CD4-positive, alpha-beta T cell treated with Interleukin-17A for 4 hours (primary cell): ENCODE results near the gene DGKD.
"Not testable (repeated sequence)": the region's sequence is repeated elsewhere in the genome, so short reads cannot be mapped to it uniquely, and the experiment has no call there.

ENCODE experiments used
- DNase-seq: peaks from one replicate; pipeline ENCODE4 v3.0.0-alpha.2; 2020; ENCODE audit warnings: mixed read lengths

The DGKD gene

DNA sequence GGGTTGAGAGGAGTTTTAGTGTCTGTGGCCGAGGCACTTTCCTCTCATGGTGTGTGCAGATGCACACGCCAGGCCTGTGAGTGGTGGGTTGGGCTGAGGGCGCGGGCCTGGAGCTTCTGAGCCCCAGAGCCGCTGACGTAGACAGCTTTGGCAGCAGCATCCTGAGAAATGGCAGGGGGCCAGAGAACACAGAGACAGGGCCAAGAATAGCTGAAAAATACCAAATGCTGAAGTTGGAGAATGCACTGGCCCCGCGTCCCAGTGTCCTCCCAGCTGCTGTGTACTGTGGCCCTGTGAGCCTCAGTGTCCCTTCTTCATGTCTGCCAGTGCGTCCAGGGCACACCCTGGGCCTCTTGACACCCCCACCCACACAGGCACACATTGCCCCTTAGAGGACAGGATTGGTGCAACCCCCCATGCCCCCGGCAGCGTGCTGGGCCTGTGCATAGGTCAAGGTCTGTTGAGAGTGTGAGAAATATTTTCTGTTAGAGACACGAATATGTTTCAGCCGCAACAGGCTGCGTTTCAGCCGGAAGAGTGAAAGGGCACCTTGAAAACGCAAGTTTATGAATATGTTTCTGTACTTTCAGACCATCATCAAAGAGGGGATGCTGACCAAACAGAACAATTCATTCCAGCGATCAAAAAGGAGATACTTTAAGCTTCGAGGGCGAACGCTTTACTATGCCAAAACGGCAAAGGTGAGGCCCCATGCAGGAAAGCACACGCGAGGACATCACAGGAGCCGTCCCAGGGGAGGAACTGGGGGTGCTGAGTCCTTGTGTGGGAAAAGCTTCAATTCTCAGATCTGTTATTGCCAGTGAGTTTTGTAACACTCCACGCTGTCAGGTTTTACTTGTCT lies 33.6 kb downstream of the DGKD start:
- DNase-seq, result no peak

DNA sequence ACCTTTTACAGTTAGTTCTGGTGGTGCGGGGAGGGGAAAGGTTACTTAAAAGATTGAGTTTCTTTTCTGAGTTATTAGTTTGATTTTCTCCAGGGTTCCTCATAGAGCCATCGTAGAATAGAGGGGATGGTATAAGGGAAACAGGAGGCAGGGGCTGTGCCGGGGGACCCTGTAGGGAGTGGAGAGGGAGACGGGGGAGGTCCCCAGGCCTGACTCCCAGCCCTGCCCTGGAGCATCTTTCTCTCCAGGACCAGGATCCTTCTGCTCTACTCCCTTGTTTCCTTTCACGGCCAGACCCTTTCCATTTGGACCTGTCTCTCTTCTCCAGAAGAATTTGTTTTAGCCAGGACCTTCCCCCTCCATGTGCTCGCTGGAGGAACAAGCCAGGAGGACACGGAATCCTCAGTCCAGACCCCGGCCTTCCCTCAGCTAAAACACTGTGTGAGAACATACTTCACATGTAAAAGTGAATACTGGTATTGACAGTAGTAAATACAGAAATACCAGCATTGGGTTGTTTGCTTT lies 35.4 kb downstream of the DGKD start:
- no peak for DNase-seq

DNA sequence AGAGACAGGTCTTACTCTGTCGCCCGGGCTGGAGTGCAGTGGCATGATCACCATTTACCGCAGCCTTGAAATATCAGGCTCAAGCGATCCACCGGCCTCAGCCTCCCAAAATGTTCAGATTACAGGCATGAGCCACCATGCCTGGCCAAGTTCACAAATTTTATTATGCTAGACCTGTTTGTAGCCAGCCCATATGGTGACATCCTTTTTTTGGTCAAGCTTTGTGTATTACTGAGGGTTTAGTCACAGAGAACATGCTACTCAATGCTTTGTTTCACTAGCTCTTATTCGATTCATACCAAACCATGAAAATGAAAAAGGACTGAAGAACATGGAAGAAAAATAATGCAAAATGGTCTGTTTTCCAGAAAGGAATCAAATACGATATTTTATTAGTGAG lies 41.4 kb downstream of the DGKD start:
- DNase-seq, result no peak

DNA sequence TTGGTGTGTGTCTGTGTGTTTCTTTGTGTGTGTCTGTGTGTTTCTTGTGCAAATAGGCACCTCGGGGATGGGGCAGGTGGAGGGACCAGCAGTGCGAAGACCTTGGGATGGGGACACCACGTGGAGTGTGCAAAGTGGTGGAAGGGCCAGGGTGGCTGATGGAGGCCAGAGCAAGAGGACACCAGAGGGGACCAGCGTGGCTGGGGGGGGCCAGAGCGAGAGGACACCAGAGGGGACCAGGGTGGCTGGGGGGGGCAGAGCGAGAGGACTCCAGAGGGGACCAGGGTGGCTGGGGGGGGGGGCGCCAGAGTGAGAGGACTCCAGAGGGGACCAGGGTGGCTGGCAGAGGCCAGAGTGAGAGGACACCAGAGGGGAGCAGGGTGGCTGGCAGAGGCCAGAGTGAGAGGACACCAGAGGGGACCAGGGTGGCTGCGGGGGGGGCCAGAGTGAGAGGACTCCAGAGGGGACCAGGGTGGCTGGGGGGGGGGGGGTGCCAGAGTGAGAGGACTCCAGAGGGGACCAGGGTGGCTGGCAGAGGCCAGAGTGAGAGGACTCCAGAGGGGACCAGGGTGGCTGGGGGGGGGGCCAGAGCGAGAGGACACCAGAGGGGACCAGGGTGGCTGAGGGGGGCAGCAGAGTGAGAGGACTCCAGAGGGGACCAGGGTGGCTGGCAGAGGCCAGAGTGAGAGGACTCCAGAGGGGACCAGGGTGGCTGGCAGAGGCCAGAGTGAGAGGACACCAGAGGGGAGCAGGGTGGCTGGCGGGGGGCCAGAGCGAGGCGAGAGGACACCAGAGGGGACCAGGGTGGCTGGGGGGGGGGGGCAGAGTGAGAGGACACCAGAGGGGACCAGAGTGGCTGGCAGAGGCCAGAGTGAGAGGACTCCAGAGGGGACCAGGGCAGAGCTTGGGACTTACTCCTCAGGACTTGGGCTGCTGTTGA lies 42.7 kb downstream of the DGKD start:
- DNase-seq, result not testable (repeated sequence)

DNA sequence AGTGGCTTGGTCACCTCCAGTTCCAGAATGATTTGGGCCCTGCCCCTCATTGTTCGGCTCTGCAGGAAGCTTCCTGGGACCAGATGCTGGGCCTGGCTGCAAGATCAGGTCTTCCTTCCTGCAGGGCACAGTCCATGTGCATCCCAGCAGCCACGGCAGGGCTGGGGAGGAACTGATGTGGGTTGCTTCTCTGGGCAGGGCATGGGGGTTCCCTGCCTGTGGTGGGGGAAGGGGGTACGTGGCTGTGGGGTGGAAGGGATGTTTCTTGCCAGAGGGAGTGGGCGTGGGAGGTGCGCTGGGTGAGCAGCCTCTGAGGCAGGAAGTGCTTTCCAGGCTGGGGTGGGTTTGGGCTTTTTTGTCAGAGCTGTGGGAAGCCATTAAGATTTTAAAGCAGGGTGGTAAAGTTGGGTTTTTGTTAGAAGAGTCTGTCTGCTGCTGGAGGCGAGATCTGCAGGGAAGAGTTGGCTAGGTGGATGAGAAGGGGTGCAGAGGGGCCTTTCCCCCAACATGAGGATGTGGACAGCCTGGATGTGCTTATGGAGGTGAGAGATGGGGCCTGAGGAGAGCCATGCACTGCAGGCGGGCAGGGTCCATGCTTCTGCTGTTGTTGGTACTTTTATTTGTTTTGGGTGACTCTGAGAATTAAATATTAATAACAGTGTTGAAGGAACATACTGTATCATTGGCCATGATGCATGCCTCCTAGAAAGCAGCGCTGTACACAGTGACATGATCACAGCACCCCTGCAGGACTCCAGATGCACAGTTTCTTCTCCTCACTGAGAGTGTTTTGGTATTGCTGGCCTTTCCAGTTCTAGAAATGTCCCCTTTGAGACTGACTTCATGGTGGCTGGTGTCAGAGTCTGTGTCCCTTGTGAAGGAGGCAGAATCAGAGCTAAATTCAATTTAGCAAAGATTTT lies 45.3 kb downstream of the DGKD start:
- DNase-seq, result peak; percentile 68

DNA sequence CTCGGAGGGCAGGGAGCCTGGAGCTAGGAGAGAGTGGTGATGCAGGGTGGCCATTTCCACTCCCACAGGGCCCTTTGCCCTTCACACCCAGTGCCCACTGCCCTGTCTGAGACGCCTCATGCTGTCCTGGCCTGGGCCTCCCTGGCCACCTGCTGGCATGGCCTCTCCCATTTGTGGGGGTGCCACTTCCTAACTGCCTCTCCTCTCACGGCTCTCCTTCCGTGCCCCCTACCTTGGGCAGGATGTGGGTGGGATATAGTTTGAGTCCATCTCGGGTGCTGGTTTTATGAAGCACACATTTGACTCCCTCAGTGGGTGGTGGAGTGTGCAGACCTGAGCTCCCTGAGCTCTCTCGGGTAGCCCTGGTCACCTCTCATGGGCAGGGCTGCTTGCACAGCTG lies 46.0 kb downstream of the DGKD start:
- peak; percentile 20 for DNase-seq

DNA sequence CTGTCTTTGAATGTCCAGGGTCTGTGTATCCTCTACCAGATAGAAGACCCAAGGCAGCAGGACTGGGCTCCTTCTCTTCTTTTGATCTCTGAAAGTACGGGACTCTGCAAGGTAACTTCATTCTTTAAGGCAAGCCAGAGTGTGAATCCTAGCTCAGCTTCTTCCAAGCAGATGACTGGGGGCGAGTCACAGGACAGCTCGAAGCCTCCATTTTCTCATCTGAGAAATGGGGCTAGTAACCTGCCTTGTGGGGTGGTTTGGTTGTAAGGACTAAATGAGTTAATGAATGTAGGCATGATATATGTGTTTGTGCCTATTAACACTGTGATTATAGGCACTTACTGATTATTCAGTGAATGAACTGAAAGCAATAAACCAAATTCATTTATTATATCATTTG lies 46.7 kb downstream of the DGKD start:
- DNase-seq, result no peak

DNA sequence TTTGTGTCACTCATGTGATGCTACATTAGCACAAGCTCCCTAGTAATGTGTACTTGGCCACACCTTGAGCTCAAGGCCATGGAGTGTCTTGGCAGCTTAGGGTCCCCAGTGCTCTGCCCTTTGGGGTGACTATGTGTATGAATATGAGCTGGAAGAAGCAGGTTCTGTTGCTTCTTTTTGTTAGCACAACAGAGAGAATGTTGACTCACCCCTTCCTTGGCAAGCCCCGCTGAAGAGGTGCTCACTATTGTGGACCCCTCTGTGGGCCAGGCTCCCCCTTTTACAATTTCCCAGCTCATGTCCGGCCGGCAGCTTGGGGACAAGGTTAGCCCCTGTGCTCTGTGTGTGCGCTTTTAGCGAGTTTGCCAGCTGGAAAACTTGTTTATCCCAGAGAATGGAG lies 48.1 kb downstream of the DGKD start:
- no peak for DNase-seq

DNA sequence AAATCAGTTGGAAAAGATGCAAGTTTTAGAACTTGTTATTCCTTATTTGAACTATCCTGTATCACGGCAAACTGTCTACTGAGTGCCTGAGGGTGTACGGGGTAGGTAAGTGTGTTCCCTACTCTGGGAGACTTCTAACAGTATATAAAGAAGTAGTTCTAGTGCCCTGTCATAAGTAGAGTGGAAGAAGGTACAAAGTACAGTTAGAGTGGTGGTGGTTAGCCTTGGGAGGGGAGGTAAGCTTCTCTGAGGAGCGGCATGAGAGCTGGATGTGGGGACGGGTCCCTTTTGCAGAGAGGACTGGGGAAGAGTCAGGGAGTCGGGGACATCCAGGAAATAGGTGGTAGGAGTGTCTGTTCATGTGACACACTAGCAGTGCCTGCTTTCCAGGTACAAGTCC lies 48.5 kb downstream of the DGKD start:
- DNase-seq, result no peak

DNA sequence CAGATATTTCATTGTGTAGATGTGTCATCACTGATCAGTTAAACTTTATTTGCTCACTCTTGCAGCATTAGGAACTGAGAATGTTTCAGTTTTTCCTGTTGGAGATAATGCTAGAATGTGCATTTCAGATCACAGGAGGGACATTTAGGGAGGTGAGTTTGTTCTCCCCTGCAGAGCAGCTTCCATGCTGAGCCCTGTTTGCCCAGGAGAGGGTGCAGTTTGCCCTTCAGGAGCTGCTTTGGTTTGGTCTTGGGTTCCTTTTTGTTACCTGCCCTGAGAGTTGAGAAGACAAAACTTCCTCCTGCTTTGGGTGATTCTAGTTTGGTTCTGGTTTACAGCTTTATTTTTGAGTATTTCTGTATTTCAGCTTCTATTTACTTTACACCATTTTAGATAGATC lies 49.9 kb downstream of the DGKD start:
- peak; percentile 80 for DNase-seq

DNA sequence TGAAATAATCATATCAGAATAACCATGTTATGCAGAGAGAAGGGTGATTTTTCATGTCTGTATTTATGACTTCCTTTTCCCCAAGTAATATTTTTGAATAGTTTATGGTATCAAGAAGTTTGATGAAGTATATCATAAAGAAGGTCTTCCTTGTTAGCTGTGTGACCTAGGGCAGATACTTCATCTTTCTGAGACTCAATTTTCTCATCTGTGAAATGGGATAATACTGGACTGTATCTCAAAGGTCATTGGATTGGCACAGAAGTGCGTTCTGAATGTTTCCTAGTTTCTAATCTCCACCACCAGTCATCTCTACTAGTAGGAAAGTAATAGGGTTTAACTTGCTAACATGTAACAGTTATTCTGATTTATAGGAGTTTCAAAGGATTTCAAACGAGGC lies 52.6 kb downstream of the DGKD start:
- no peak for DNase-seq

DNA sequence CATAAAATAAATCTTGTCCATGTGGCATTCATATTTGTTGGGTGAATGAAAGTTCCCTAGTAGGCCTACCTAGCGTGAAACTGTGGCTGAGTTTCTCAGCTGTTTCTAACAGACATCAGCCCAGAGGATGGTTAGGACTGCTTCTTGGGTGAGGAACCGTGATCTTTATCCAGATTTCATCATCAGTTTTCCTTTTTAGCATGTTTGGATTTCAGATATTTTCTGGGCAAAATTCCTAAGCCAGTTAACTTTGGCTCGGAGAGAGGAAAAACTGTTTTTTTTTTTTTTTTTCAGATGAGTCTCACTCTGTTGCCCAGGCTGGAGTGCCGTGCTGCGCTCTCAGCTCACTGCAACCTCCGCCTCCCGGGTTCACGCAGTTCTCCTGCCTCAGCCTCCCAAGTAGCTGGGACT lies 53.5 kb downstream of the DGKD start:
- no peak for DNase-seq

DNA sequence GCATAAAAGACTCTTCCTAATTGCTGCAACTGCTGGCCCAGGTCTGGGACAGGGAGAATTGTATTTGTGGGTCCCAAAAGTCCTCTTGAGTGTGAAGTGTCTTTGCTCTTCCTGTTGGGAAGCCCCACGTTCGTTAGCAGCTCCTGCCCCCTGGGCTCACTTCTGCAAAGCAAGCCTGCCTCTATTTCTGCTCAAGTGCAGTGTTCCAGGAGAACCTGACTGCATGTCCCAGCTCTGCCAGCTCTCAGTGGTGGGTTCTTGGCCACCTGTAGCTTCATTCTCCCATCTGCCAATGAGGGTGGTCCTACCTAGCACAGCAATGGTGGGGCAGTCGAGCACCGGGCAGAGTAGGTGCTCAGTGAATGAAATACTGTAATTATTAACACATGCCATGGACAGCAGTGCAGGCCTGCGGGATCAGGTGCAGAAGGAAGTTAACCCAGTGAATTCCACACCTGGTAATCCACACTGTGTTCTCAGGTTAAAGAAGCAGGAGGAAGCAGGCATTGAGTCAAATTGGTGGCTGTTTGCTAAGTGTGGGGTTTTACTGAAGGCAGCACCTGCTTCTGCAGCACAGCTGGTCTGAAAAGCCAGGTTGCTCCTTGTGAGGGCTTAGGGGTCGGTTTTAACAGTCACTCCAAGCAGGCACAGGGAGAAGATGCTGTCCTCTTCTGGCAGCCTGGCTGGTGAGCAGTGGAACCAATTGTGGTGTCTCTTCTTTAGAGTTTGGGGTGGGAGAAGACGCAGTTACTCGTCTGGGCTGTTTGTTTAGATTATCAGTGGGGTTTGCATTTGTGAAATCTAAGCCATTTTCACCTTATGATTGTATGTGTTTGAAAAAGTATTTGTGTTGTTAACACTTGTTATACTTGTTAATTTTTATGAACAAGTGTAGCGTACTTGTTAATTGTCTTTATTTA lies 54.3 kb downstream of the DGKD start:
- DNase-seq, result no peak

DNA sequence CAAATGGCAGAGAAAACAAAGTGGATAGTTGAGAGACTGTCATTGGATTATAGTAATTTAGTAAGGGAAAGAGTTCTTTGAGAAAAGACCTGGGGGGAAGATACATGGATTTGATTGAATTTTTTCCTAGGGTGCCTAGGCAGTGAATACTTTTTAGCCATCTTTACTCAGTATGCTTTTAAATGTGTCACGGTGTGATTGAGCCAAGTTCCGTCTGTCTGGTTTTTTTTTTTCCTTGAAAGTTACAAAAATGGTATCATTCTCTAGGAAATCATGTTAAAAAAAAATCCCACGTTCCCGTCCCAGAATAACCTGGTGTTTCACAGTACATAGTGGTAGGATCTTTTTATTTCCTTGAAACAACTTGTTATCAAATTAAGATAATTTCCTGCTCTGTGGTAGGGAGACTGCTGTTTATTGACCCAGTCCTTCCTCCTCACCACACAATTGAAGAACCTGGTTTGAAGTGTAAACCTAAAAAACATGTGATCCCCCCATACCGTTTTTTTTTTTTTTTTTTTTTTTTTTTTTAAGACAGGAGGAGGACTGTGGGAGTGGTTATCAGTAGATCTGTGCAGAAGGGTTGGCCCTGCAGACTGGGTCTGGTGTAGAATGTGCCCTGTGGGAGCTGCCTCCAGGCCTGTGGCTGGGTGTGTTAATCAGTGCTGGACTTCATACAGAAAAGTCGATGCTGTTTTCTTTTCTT lies 55.1 kb downstream of the DGKD start:
- DNase-seq, result peak; percentile 65

DNA sequence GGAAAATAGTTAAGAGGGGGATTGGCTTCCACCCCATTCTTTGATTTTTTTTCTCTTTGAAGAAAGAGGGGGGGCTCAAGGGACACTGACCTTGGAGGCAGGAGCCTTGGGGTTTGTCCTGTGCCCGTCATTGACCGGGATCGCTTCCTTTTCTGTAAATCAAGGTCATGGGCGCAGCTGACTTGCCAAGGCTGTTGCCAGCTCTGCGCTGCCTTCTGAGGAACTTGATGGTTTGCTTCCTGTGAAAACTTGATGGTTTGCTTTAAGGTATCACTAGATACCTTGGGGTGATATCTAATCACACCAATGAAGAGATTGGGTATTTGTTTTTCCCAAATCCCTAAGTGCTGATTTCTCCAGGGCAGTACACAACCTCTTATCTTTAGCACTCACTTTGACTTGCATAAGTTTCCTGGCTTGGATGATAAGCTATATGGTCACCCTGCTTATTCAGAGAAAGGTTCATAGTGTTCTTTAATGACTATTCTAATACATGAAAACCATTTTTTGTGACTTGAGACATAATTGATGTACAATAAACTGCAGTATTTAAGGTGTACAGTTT lies 56.0 kb downstream of the DGKD start:
- peak; percentile 41 for DNase-seq

DNA sequence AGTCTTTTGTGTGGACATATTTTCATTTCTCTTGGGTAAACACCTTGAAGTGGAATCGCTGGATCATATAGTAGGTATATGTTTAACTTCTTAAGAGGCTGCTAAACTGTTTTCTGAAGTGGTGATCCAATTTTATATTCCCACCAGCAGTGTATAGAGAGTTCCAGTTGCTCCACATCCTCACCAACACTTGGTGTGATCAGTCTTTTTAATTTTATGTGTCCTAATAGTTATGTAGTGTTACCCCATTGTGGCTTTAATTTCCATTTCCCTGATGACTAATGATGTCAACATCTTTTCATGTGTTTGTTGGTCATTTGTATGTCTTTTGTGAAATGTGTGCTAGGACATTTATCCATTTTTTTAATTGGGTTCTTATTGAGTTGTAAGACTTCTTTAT lies 56.9 kb downstream of the DGKD start:
- no peak for DNase-seq

DNA sequence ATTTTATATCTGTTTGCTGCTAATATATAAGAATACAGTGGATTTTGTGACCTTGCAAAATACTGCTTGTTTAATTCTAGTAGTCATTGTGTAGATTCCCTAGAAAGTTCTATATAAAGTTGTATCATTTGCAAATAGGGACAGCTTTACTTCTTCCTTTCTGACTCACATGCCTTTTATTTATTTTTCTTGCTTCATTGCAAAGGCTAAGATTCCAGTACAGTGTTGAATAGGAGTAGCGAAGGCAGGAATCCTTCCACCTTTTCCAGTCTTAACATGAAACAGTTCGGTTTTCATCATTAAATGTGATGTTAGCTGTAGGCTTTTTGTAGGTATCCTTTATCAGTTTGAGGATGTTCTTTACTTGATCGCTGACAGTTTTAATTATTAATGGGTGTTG lies 58.1 kb downstream of the DGKD start:
- DNase-seq, result no peak

DNA sequence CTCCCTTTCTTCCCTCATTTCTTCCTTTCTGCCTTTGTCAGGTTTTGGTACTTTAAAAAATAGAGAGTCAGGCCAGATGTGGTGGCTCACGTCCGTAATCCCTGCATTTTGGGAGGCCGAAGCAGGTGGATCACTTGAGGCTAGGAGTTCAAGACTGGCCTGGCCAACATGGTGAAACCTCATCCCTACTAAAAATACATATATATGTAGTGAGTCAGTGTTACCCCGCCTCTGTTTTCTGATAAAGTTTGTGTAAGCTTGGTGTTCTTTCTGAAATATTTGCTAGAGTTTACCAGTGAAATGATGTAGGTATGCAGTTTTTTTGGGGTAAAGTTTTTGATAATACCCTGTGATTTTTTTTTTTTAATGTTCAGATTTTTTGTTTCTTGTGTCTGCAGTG lies 58.8 kb downstream of the DGKD start:
- no peak for DNase-seq

DNA sequence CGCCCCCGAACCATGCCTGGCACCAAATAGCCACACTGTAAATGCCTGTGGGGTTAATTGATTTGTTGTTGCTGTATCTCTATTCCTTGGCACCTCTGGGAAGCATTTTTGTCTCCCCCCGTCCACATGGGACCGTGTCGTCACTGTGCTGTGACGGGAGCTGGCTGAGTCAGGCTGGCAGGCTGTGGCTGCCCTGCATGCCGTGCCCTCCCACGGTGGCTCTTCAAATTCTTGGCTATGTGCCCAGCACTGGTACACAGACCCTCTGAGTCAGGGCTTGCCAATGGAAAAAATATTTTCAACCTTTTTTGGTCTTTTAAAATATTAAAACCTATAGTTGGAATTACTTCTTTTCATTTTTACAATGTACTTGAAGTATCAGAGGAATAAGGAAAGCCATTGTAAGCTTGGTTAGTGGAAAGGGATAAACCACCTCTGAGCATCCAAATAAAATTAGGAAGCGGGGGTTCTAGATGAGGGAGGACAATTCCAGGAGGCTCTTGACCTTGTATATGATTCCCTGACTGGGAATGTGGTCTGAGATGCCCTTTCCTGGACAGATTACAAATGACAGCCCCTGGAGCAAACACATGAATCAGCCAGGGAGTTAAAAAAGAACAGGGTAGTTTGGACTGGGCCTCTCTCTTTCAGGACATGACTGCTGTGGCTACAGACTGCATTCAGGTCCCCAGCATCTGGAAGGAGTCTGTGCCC lies 59.4 kb downstream of the DGKD start:
- DNase-seq, result peak; percentile 83

DNA sequence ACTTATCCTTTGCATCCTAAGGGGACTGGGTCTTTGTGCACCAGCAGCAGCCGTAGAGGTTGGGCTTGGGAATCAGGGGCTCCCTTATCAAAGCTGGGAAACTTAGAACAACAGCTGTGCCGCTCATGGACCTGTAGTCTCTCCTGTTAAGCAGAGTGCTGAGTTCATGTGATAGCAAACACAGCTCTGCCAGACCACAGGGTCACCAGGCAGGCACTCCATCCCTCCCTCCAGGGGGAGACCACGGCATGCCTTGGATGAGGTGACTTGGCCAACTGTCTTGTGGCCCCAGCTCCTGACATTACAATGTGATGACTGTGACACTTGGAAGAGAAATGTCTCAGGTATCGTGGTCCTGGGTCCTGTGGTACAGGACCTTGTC lies 60.0 kb downstream of the DGKD start:
- DNase-seq, result no peak
